HepG2 (cell line): Measurements from ENCODE around the gene NME4.

ENCODE experiments used
- HDAC1 ChIP-seq: sonication (generic); formaldehyde crosslinking; IDR thresholded peaks from 2 replicates; pipeline ENCODE4 v1.5.1; 2020; ENCODE audit warnings: mild to moderate bottlenecking, missing genetic modification reagents
- ZNF20 ChIP-seq: sonication (generic); formaldehyde crosslinking; IDR thresholded peaks from 2 replicates; pipeline ENCODE4 v1.4.0; 2020; ENCODE audit warnings: mild to moderate bottlenecking, moderate library complexity, missing genetic modification reagents

GRCh38 chr16:381012-381788 lies 15.8 kb upstream of the NME4 start:
- no peak for TF ChIP-seq ZNF20
- TF ChIP-seq HDAC1, result peak; percentile 82
